ENCODE data around the gene HEATR3.
A peak's percentile ranks its signal among the peaks of the same experiment; 100 is the strongest.

Gene HEATR3

GRCh38 chr16:50136399-50136798 is 70.6 kb downstream of the HEATR3 start:
- no peak overlapping the region for H3K4me3 ChIP-seq (ENCODE audit: low read length, poor library complexity, severe bottlenecking)
- H3K9ac ChIP-seq (ENCODE audit: low read depth, low read length, poor library complexity, severe bottlenecking), result no peak overlapping the region
- H3K9me3 ChIP-seq (ENCODE audit: insufficient read depth, low read depth, low read length), result no peaks in the 10 kb centered on the region
- no peaks in the 10 kb centered on the region for H3K4me1 ChIP-seq (ENCODE audit: insufficient read depth, low read length, poor library complexity, severe bottlenecking)
- H3K9me2 ChIP-seq (replicated peaks; ENCODE audit: low read depth, low read length), result no peaks in the 10 kb centered on the region
- no peaks in the 10 kb centered on the region for H3F3A ChIP-seq (ENCODE audit: low read depth)
- H3K27me3 ChIP-seq (ENCODE audit: insufficient read depth, low read length, poor library complexity, severe bottlenecking), result no peaks in the 10 kb centered on the region
- TF ChIP-seq EZH2phosphoT487 (IDR thresholded peaks at IDR 0.05; ENCODE audit: borderline replicate concordance), result no peak
- TF ChIP-seq, protein P1, sequence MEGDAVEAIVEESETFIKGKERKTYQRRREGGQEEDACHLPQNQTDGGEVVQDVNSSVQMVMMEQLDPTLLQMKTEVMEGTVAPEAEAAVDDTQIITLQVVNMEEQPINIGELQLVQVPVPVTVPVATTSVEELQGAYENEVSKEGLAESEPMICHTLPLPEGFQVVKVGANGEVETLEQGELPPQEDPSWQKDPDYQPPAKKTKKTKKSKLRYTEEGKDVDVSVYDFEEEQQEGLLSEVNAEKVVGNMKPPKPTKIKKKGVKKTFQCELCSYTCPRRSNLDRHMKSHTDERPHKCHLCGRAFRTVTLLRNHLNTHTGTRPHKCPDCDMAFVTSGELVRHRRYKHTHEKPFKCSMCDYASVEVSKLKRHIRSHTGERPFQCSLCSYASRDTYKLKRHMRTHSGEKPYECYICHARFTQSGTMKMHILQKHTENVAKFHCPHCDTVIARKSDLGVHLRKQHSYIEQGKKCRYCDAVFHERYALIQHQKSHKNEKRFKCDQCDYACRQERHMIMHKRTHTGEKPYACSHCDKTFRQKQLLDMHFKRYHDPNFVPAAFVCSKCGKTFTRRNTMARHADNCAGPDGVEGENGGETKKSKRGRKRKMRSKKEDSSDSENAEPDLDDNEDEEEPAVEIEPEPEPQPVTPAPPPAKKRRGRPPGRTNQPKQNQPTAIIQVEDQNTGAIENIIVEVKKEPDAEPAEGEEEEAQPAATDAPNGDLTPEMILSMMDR (conservative IDR thresholded peaks at IDR 0.05; ENCODE audit: low read length), result peak; percentile 47
- no peak overlapping the region for H2AFZ ChIP-seq (ENCODE audit: low read length)
- no peaks in the 10 kb centered on the region for H3K79me2 ChIP-seq (ENCODE audit: insufficient read depth, low read length)
- H4K20me1 ChIP-seq (ENCODE audit: insufficient read depth, low read length, poor library complexity, severe bottlenecking), result no peaks in the 10 kb centered on the region
- no peaks in the 10 kb centered on the region for H3K36me3 ChIP-seq (ENCODE audit: insufficient read depth, low read length)
- H3K4me2 ChIP-seq (ENCODE audit: low read depth, low read length, poor library complexity, severe bottlenecking), result no peak overlapping the region

GRCh38 chr16:50137268-50137667 is 71.5 kb downstream of the HEATR3 start:
- H2AFZ ChIP-seq (ENCODE audit: low read length), result no peak overlapping the region
- no peaks in the 10 kb centered on the region for H4K20me1 ChIP-seq (ENCODE audit: insufficient read depth, low read length, poor library complexity, severe bottlenecking)
- H3K79me2 ChIP-seq (ENCODE audit: insufficient read depth, low read length), result no peaks in the 10 kb centered on the region
- H3K4me1 ChIP-seq (ENCODE audit: insufficient read depth, low read length, poor library complexity, severe bottlenecking), result no peaks in the 10 kb centered on the region
- H3K4me3 ChIP-seq (ENCODE audit: low read length, poor library complexity, severe bottlenecking), result no peak overlapping the region
- H3K9me3 ChIP-seq (ENCODE audit: insufficient read depth, low read depth, low read length), result no peaks in the 10 kb centered on the region
- H3K9ac ChIP-seq (ENCODE audit: low read depth, low read length, poor library complexity, severe bottlenecking), result no peak overlapping the region
- H3K36me3 ChIP-seq (ENCODE audit: insufficient read depth, low read length), result no peaks in the 10 kb centered on the region
- TF ChIP-seq, protein P1 (conservative IDR thresholded peaks at IDR 0.05; ENCODE audit: low read length), result no peak
- TF ChIP-seq EZH2phosphoT487 (IDR thresholded peaks at IDR 0.05; ENCODE audit: borderline replicate concordance), result no peak
- no peak overlapping the region for H3K4me2 ChIP-seq (ENCODE audit: low read depth, low read length, poor library complexity, severe bottlenecking)
- H3K27me3 ChIP-seq (ENCODE audit: insufficient read depth, low read length, poor library complexity, severe bottlenecking), result no peaks in the 10 kb centered on the region
- H3F3A ChIP-seq (ENCODE audit: low read depth), result no peaks in the 10 kb centered on the region
- H3K9me2 ChIP-seq (replicated peaks; ENCODE audit: low read depth, low read length), result no peaks in the 10 kb centered on the region

DNA sequence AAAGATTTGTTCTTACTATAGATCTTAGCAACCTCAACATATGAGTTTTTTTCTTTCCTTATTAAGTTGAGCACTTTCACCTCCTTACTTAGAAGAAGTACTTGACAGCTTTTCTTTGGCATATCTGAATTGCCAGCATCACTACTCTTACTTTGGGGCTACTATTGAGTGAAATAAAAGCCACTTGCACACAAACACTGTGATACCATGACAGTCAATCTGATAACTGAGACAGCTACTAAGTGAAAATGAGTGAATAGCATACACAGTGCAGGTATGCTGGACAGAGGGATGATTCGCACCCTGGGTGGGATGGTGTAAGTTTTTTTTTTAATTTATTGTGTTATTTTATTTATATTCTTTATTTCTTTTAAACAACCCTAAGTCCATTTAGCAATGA is 73.8 kb downstream of the HEATR3 start:
- TF ChIP-seq, protein P1 (conservative IDR thresholded peaks at IDR 0.05; ENCODE audit: low read length), result no peak
- no peak for TF ChIP-seq EZH2phosphoT487 (IDR thresholded peaks at IDR 0.05; ENCODE audit: borderline replicate concordance)
- no peaks in the 10 kb centered on the region for H4K20me1 ChIP-seq (ENCODE audit: insufficient read depth, low read length, poor library complexity, severe bottlenecking)

More for the DNA sequence above, 73.8 kb downstream of the HEATR3 start:
- H3K9ac ChIP-seq (ENCODE audit: low read depth, low read length, poor library complexity, severe bottlenecking), result no peak overlapping the region
- H3K36me3 ChIP-seq (ENCODE audit: insufficient read depth, low read length), result no peaks in the 10 kb centered on the region
- no peaks in the 10 kb centered on the region for H3K4me1 ChIP-seq (ENCODE audit: insufficient read depth, low read length, poor library complexity, severe bottlenecking)
- no peak overlapping the region for H3K4me2 ChIP-seq (ENCODE audit: low read depth, low read length, poor library complexity, severe bottlenecking)
- no peaks in the 10 kb centered on the region for H3F3A ChIP-seq (ENCODE audit: low read depth)
- H3K27me3 ChIP-seq (ENCODE audit: insufficient read depth, low read length, poor library complexity, severe bottlenecking), result no peaks in the 10 kb centered on the region
- no peak overlapping the region for H2AFZ ChIP-seq (ENCODE audit: low read length)
- no peaks in the 10 kb centered on the region for H3K79me2 ChIP-seq (ENCODE audit: insufficient read depth, low read length)
- no peaks in the 10 kb centered on the region for H3K9me2 ChIP-seq (replicated peaks; ENCODE audit: low read depth, low read length)
- H3K9me3 ChIP-seq (ENCODE audit: insufficient read depth, low read depth, low read length), result no peaks in the 10 kb centered on the region
- no peak overlapping the region for H3K4me3 ChIP-seq (ENCODE audit: low read length, poor library complexity, severe bottlenecking)
